NT2/D1 (cell line): ENCODE measurements around the gene OR2Z1.

Experiments used
- DNase-seq: peaks from one replicate; pipeline ENCODE4 v3.0.0-alpha.2; 2011; ENCODE audit warnings: low read depth, low spot score
- H3K27me3 ChIP-seq: 2 replicates; pipeline ENCODE4 v1.6.0; 2011; ENCODE audit warnings: mild to moderate bottlenecking; ENCODE audit not compliant: insufficient read length, insufficient read depth
- H3K36me3 ChIP-seq: 2 replicates; pipeline ENCODE4 v1.6.1; 2011; ENCODE audit warnings: mild to moderate bottlenecking, low read length, mixed read lengths; ENCODE audit not compliant: insufficient read depth, insufficient read length
- H3K4me1 ChIP-seq: 2 replicates; pipeline ENCODE4 v1.5.1; 2011; ENCODE audit not compliant: insufficient read depth, insufficient read length
- H3K4me3 ChIP-seq: 2 replicates; pipeline ENCODE4 v1.5.1; 2011; ENCODE audit warnings: low read depth; ENCODE audit not compliant: insufficient read length
- H3K9ac ChIP-seq: 2 replicates; pipeline ENCODE4 v1.6.0; 2011; ENCODE audit warnings: low read depth; ENCODE audit not compliant: insufficient read length
- H3K9me3 ChIP-seq: 2 replicates; pipeline ENCODE4 v1.5.1; 2011; ENCODE audit warnings: mild to moderate bottlenecking, low read length; ENCODE audit not compliant: insufficient read depth
- SUZ12 ChIP-seq: IDR thresholded peaks from 2 replicates; pipeline ENCODE4 v1.6.1; 2011; ENCODE audit not compliant: insufficient read length, insufficient read depth; ENCODE audit errors: extremely low read depth
- YY1 ChIP-seq: IDR thresholded peaks from 2 replicates; pipeline ENCODE4 v1.6.1; 2011; ENCODE audit not compliant: insufficient read length, insufficient read depth
- ZNF274 ChIP-seq: IDR thresholded peaks from 2 replicates; pipeline ENCODE4 v1.6.1; 2011; ENCODE audit warnings: mild to moderate bottlenecking, low read depth, low read length

OR2Z1 gene

GRCh38 chr19:8721334-8721733 lies at the start of gene OR2Z1:
Gene OR2Z1 (plus strand): TSS chr19:8721634. CDS start chr19:8731029, 9,395 bp downstream.
- DNase-seq, result no peak
- Histone ChIP-seq H3K9ac (no peak within 1 kb of the TSS), H3K4me1 (no peaks in the 10 kb centered on the region), H3K9me3 (no peaks in the 10 kb centered on the region), H3K36me3 (no peaks in the 10 kb centered on the region), H3K4me3 (no peak within 1 kb of the TSS), H3K27me3 (peaks cover 20% of the 10 kb centered on the region)
- no peak for TF ChIP-seq YY1
- no peak for TF ChIP-seq ZNF274
- no peak for TF ChIP-seq SUZ12

DNA sequence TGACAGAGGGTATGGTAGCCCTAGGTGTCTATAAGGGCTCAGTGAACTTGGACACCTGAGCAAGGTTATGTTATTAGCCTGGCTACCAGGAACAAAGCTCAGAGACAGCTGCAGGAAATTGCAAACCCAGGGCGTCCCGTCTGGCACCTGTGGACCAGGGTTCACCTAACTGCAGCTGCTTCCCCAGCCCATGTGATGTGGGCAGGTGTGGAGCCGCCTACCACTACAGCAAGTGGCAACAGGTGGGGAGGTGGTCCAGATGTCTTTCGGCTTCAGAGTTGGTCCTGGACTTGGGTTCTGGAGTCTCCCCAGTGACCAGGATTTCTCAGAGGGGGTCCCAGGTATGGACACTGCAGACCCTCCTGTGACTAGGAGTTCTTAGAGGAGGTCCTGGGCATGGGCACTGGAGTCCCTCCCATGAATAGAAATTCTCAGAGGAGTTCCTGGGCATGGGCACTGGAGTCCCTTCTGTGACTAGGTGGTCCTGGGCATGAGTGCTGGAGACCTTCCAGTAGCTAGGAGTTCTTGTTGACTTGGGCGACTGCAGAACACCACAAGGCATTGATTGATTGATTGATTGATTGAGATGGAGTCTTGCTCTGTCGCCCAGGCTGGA lies 48.0 kb upstream of the OR2Z1 start:
- DNase-seq, result no peak
- Histone ChIP-seq H3K9ac (no peak overlapping the region), H3K4me1 (no peaks in the 10 kb centered on the region), H3K36me3 (no peaks in the 10 kb centered on the region), H3K27me3 (peaks cover 7% of the 10 kb centered on the region), H3K4me3 (no peak overlapping the region), H3K9me3 (no peaks in the 10 kb centered on the region)
- TF ChIP-seq SUZ12 (no peak), YY1 (no peak), ZNF274 (no peak)

GRCh38 chr19:8675066-8675465 lies 46.4 kb upstream of the OR2Z1 start:
- no peak overlapping the region for H3K4me3 ChIP-seq
- peaks cover 8% of the 10 kb centered on the region for H3K27me3 ChIP-seq
- H3K36me3 ChIP-seq, result no peaks in the 10 kb centered on the region
- H3K4me1 ChIP-seq, result no peaks in the 10 kb centered on the region
- H3K9me3 ChIP-seq, result no peaks in the 10 kb centered on the region
- DNase-seq, result no peak
- H3K9ac ChIP-seq, result no peak overlapping the region
- TF ChIP-seq SUZ12 (no peak), ZNF274 (no peak), YY1 (no peak)

DNA sequence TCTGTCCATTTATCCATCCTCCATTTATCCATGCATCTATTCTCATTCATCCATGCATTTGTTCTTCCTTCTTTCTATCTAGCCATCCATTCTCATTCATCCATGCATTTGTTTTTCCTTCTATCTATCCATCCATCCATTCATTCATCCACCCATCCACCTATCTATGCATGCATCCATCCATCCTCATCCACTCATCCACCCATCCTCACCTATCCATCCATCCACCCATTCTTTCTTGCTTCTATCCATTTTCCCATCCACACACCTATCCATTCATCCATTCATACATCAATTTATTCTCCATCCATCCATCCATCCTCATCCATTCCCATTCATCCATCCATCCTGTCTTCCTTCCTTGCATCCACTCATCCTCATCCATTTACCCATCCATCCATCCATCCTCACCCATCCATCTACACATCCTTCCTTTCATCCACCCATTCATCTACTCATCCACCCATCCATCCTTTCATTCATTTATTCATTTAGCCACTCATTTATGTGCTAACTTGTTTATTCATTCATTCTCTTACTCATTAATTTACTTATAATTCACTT lies 43.1 kb upstream of the OR2Z1 start:
- TF ChIP-seq YY1, result no peak
- no peak overlapping the region for H3K4me3 ChIP-seq
- H3K36me3 ChIP-seq, result no peaks in the 10 kb centered on the region
- no peak overlapping the region for H3K9ac ChIP-seq
- no peak for DNase-seq
- peaks cover 11% of the 10 kb centered on the region for H3K27me3 ChIP-seq
- H3K4me1 ChIP-seq, result no peaks in the 10 kb centered on the region
- H3K9me3 ChIP-seq, result no peaks in the 10 kb centered on the region

DNA sequence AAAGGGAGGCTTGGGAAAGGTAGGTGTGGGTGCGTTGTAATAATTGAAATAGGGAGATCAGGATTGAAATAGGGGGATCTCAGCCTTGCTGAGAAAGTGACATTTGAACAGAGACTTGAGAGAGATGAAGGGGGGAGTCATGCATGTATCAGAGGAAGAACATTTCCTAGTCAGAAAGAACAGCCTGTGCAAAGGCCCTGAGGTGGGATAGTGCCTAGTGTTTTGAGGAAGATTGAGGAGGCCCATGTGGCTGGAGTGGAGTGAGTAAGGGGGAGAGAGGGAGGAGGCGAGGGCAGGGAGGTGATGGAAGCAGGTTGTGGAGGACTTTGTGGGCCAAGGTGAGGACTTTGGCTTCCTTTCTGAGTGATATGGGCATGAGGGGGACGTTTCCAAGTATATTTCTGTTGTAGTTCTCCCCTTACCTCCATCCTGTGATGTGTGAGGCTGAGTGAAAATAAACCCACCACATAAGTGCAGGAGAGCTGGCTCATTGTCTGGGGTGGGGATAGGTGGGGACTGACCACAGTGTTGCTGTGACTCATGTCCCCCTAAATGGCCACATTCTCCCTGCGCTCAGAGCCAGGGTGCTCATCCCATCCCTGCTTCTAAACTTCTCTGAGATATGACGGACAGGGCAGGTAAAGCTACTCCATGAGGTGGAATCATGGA lies 40.6 kb upstream of the OR2Z1 start:
- Histone ChIP-seq H3K9me3 (no peaks in the 10 kb centered on the region), H3K27me3 (peaks cover 6% of the 10 kb centered on the region), H3K36me3 (no peaks in the 10 kb centered on the region), H3K4me1 (no peaks in the 10 kb centered on the region), H3K4me3 (no peak overlapping the region), H3K9ac (no peak overlapping the region)
- no peak for DNase-seq
- TF ChIP-seq ZNF274 (no peak), YY1 (no peak)

- H3K4me3 ChIP-seq, result no peak overlapping the region
- H3K36me3 ChIP-seq, result no peaks in the 10 kb centered on the region
- no peak for DNase-seq
- H3K27me3 ChIP-seq, result peaks cover 6% of the 10 kb centered on the region
- no peaks in the 10 kb centered on the region for H3K4me1 ChIP-seq
- H3K9me3 ChIP-seq, result no peaks in the 10 kb centered on the region
- H3K9ac ChIP-seq, result no peak overlapping the region
- TF ChIP-seq YY1, result no peak
- no peak for TF ChIP-seq SUZ12
- TF ChIP-seq ZNF274, result no peak
These were observed 39.9 kb upstream of the OR2Z1 start for GRCh38 chr19:8681345-8682029.

- H3K27me3 ChIP-seq, result peaks cover 6% of the 10 kb centered on the region
- H3K9me3 ChIP-seq, result no peaks in the 10 kb centered on the region
- H3K4me3 ChIP-seq, result no peak overlapping the region
- H3K36me3 ChIP-seq, result no peaks in the 10 kb centered on the region
- DNase-seq, result no peak
- no peak overlapping the region for H3K9ac ChIP-seq
- TF ChIP-seq SUZ12, result no peak
- no peak for TF ChIP-seq ZNF274
- TF ChIP-seq YY1, result no peak
- no peaks in the 10 kb centered on the region for H3K4me1 ChIP-seq
These were observed 39.0 kb upstream of the OR2Z1 start for GRCh38 chr19:8682472-8682871.
